Measurements from ENCODE around the gene KIRREL3.

KIRREL3 gene

GRCh38 chr11:126440276-126440675, 560.3 kb downstream of the KIRREL3 start:
- DNase-seq (ENCODE audit: low read depth): no peak

GRCh38 chr11:126438691-126439090, 561.9 kb downstream of the KIRREL3 start:
- DNase-seq (ENCODE audit: low read depth): no peak

GRCh38 chr11:126438272-126438671, 562.3 kb downstream of the KIRREL3 start:
- no peak for DNase-seq (ENCODE audit: low read depth)

GRCh38 chr11:126437731-126438130, 562.8 kb downstream of the KIRREL3 start:
- no peak for DNase-seq (ENCODE audit: low read depth)

- no peak for DNase-seq (ENCODE audit: low read depth)
Observed at GRCh38 chr11:126436209-126436755, 564.3 kb downstream of the KIRREL3 start.

- no peak for DNase-seq (ENCODE audit: low read depth)
Observed at GRCh38 chr11:126434950-126435335, 565.6 kb downstream of the KIRREL3 start.

- no peak for DNase-seq (ENCODE audit: low read depth)
Observed at GRCh38 chr11:126433989-126434949, 566.3 kb downstream of the KIRREL3 start.

- no peak for DNase-seq (ENCODE audit: low read depth)
Observed at GRCh38 chr11:126433244-126433846, 567.2 kb downstream of the KIRREL3 start.

- DNase-seq (ENCODE audit: low read depth): no peak
Observed at GRCh38 chr11:126432525-126432924, 568.0 kb downstream of the KIRREL3 start.

- no peak for DNase-seq (ENCODE audit: low read depth)
Observed at GRCh38 chr11:126432065-126432461, 568.5 kb downstream of the KIRREL3 start.

- DNase-seq (ENCODE audit: low read depth): no peak
Observed at GRCh38 chr11:126431401-126432064, 569.0 kb downstream of the KIRREL3 start.

GRCh38 chr11:126430581-126431335, 569.8 kb downstream of the KIRREL3 start:
- DNase-seq (ENCODE audit: low read depth): no peak

- no peak for DNase-seq (ENCODE audit: low read depth)
Observed at GRCh38 chr11:126426820-126427749, 573.5 kb downstream of the KIRREL3 start.

GRCh38 chr11:126426106-126426505, 574.5 kb downstream of the KIRREL3 start:
- no peak for DNase-seq (ENCODE audit: low read depth)

- DNase-seq (ENCODE audit: low read depth): no peak
Observed at GRCh38 chr11:126424471-126425039, 576.0 kb downstream of the KIRREL3 start.

GRCh38 chr11:126423743-126424142, 576.8 kb downstream of the KIRREL3 start:
- DNase-seq (ENCODE audit: low read depth): no peak

GRCh38 chr11:126423154-126423553, 577.4 kb downstream of the KIRREL3 start:
- DNase-seq (ENCODE audit: low read depth): no peak

GRCh38 chr11:126422446-126422845, 578.1 kb downstream of the KIRREL3 start:
- DNase-seq (ENCODE audit: low read depth): no peak

GRCh38 chr11:126421271-126421671, 579.3 kb downstream of the KIRREL3 start:
- no peak for DNase-seq (ENCODE audit: low read depth)

- no peak for DNase-seq (ENCODE audit: low read depth)
Observed at GRCh38 chr11:126420698-126421256, 579.8 kb downstream of the KIRREL3 start.
